ENCODE measurements around the gene KIAA0232. TPM values are rescaled to one million over a fixed set of nuclear protein-coding genes. Genes with fewer than 3 reads are reported as not detected.
A peak's percentile ranks its signal among the peaks of the same experiment; 100 is the strongest.

The KIAA0232 gene
- total and polyA plus RNA-seq, 9 donors = 8.7 to 41.4 (median 38.5) TPM

DNA sequence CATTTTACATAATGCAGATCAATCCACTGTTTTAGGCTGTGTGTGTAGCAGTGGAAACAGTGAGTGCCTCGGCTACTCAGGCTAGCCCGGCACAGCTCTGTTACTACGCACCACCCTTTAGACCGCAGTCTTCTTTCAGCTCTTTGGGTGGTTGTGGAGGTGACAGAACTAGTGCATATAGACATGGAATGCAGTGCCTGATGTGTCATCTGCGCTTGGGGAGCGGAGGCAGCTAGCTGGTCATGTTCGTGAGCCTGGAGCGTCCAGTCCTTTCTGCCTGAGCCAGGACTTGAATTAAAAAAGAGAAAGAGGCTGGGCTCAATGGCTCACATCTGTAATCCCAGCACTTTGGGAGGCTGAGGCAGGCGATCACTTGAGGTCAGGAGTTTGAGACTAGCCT lies 131.9 kb downstream of the KIAA0232 start:
- Histone ChIP-seq H3K9me3 (no peaks in the 10 kb centered on the region), H3K36me3 (no peaks in the 10 kb centered on the region), H3K27me3 (no peaks in the 10 kb centered on the region), H3K27ac (no peak overlapping the region), H3K4me1 (ENCODE audit: insufficient read depth) (peaks cover 24% of the 10 kb centered on the region), H3K4me3 (no peak overlapping the region)
- intact Hi-C loops (cut with DNase I) = loop anchor here in 2 of 4 donors (10.0 kb wide), 2 partner anchors 130 to 160 kb away; partner anchors contain the start of gene TADA2B (in 1 of the 2)
- WGBS, 3 donors = 86 to 97% (median 96%) methylated on average over 9 of the region's 9 CpGs
- DNase-seq = no peak
- TF ChIP-seq EP300 (IDR thresholded peaks at IDR 0.05) (no peak), POLR2A (IDR thresholded peaks at IDR 0.05) (no peak)
- TF ChIP-seq, protein P1, sequence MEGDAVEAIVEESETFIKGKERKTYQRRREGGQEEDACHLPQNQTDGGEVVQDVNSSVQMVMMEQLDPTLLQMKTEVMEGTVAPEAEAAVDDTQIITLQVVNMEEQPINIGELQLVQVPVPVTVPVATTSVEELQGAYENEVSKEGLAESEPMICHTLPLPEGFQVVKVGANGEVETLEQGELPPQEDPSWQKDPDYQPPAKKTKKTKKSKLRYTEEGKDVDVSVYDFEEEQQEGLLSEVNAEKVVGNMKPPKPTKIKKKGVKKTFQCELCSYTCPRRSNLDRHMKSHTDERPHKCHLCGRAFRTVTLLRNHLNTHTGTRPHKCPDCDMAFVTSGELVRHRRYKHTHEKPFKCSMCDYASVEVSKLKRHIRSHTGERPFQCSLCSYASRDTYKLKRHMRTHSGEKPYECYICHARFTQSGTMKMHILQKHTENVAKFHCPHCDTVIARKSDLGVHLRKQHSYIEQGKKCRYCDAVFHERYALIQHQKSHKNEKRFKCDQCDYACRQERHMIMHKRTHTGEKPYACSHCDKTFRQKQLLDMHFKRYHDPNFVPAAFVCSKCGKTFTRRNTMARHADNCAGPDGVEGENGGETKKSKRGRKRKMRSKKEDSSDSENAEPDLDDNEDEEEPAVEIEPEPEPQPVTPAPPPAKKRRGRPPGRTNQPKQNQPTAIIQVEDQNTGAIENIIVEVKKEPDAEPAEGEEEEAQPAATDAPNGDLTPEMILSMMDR (IDR thresholded peaks at IDR 0.05) = no peak

DNA sequence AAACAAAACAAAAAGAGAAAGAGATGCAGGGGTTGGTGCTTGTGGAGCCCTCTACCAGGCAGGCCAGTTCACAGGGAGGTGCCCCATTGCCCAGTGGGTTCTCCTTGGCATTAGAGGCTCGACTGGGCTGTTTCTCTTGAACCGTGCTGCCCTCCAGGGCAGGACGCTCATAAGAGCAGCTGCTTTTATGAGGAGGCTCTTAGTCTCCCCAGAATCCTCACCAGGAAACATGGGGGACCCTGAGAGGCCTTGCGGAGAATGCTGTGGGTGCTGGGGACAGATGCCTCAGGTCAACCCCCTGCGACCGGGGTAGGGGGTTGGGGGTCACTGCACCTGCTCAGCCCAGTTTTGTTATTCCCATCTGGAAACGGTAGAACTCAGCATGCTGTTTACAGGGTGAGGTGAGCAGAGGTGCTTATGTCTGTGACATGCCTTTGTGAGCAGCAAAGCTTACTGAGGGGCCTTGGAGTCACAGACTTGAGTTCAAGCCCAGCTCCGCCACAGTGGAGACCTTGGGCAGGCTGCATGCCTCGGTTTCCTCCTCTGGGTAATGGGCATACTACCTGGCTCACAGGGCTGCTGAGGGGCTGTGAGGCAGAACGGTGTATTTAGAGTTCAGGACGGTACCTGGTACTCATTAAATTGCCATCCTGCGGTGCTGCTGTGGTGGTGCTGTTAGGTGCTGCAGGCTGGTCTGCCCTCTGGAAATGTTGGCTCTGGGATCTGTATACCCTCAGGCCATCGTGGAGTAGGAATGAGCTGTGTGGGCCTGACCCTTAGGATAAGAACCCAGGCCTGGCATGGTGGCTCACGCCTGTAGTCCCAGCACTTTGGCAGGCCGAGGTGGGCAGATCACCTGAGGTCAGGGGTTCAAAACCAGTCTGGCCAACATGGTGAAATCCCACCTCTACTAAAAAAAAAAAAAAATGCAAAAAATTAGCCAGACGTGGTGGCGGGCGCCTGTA lies 132.8 kb downstream of the KIAA0232 start:
- Histone ChIP-seq H3K9me3 (no peaks in the 10 kb centered on the region), H3K27ac (no peak overlapping the region), H3K27me3 (no peaks in the 10 kb centered on the region), H3K4me1 (ENCODE audit: insufficient read depth) (peaks cover 24% of the 10 kb centered on the region), H3K4me3 (no peak overlapping the region), H3K36me3 (no peaks in the 10 kb centered on the region)
- TF ChIP-seq POLR2A (IDR thresholded peaks at IDR 0.05) (no peak), EP300 (IDR thresholded peaks at IDR 0.05) (no peak)
- TF ChIP-seq, protein P1 (IDR thresholded peaks at IDR 0.05) = no peak
- no peak for DNase-seq
- intact Hi-C loops (cut with DNase I) = loop anchor here in 2 of 4 donors (5.0 to 10.0 kb wide), 3 partner anchors 72 to 159 kb away; partner anchors contain the start of gene TADA2B (in 1 of the 2)
- WGBS, 3 donors = 89 to 91% (median 90%) methylated on average over 17 to 18 of the region's 18 CpGs

DNA sequence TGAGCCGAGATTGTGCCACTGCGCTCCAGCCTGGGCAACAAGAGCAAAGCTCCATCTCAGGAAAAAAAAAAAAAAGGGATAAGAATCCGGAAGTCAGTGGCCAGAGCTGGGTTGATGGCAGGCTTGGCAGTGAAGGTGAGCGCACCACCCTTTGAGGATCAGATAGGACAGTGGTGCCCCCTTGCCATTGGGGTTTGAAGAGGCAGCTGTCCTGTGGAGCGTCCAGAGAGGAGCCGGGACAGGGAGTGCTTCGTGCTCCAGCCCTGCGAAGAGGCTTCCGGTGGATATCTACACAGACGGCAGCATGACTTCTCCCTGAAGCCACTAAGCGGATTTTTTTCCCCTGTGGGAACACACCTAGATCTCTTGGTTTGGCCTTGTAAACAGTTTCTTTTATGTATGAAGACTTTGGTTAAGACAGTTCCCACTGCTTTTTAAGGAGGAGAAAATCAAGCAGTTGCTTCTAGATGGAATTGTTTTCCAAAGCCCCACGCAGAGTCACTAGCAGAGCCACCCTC lies 133.6 kb downstream of the KIAA0232 start:
- H3K27me3 ChIP-seq = no peaks in the 10 kb centered on the region
- no peak overlapping the region for H3K4me3 ChIP-seq
- 92 to 95% (median 95%) methylated on average over 12 of the region's 12 CpGs for WGBS, 3 donors
- no peaks in the 10 kb centered on the region for H3K36me3 ChIP-seq
- intact Hi-C loops (cut with DNase I) = loop anchor here in 2 of 4 donors (5.0 to 10.0 kb wide), 3 partner anchors 71 to 159 kb away; partner anchors contain the start of gene TADA2B (in 1 of the 2)
- H3K27ac ChIP-seq = no peak overlapping the region
- peaks cover 18% of the 10 kb centered on the region for H3K4me1 ChIP-seq (ENCODE audit: insufficient read depth)
- no peak for DNase-seq
- no peaks in the 10 kb centered on the region for H3K9me3 ChIP-seq
- TF ChIP-seq EP300 (IDR thresholded peaks at IDR 0.05) = no peak
- TF ChIP-seq, protein P1 (IDR thresholded peaks at IDR 0.05) = no peak
- no peak for TF ChIP-seq POLR2A (IDR thresholded peaks at IDR 0.05)

DNA sequence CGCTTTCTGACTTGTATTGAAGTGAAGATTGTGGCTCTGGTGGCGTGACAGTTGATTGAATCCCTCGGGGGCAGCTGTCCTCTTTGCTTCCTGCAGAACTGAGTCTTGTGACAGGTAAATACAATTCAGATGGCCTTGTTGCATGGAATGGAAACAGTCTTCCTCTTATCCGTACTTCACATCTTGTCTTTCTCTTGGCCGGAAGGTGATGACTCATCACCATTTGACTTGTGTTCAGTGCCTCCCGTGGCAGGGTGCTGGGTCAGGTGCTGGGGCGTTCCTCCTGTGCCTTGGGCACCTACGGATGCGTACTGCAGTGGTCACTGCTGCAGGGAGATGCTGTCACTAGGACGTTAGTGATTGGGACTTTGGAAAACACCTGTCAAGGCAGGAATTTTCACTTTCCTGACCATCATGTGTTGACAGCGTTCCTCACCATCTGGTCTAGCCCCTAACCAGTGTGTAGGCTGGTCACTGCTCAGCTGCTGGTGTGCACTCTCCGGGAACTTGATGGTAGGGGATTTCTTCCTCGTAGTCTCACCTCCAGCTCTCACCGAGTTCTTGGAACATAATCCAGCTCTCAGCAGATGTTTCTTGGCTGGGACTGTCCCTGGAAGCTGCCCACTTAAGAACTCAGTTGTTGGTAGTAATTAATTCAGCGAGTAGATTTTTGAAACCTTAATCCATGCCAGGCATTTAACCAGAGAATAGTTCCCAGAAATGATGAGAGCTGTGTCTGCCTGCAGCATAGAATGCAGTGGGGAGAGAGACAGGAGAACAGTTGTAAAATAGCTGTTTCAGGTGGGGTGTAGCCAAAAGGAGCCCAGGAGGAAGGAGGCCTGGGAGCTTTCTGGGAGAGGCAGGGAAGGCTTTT lies 134.3 kb downstream of the KIAA0232 start:
- Histone ChIP-seq H3K9me3 (no peaks in the 10 kb centered on the region), H3K27ac (peak overlapping the region in 1 of 2 donors; percentile 55), H3K36me3 (no peaks in the 10 kb centered on the region), H3K4me3 (no peak overlapping the region), H3K4me1 (ENCODE audit: insufficient read depth) (peaks cover 18% of the 10 kb centered on the region), H3K27me3 (no peaks in the 10 kb centered on the region)
- 56 to 60% (median 57%) methylated on average over 15 of the region's 15 CpGs for WGBS, 3 donors
- DNase-seq = no peak
- intact Hi-C loops (cut with DNase I) = loop anchor here in 2 of 4 donors (5.0 to 10.0 kb wide), 3 partner anchors 70 to 158 kb away; partner anchors contain the start of gene TADA2B (in 1 of the 2)
- TF ChIP-seq EP300 (IDR thresholded peaks at IDR 0.05) = no peak
